GM12878 (cell line): Measurements from ENCODE around the gene SLC25A28.

Source experiments
- CHD2 ChIP-seq: IDR thresholded peaks from 2 replicates; pipeline ENCODE4 v1.6.1; 2011; ENCODE audit warnings: low read depth, low read length, improper control_type of control experiment, borderline replicate concordance
- EGR1 ChIP-seq, 2 experiments: IDR thresholded peaks; 1 replicate in 1 of 2; 2 replicates in 1 of 2; pipeline ENCODE4 v1.6.1; 2011 to 2012; ENCODE audit warnings: low read depth in 2 of 2, low read length in 2 of 2, borderline replicate concordance in 1 of 2, mild to moderate bottlenecking in 1 of 2, moderate library complexity in 1 of 2
- ETV6 ChIP-seq, 2 experiments: fragments of 450-650 bp in 1 of 2; IDR thresholded peaks in 1 of 2; conservative IDR thresholded peaks in 1 of 2; 2 replicates each; pipeline ENCODE4 v1.6.1; 2014; ENCODE audit warnings: antibody characterized with exemption in 1 of 2, borderline replicate concordance in 1 of 2, low read depth in 1 of 2, mild to moderate bottlenecking in 1 of 2, moderate library complexity in 1 of 2
- NBN ChIP-seq: fragments of 450-650 bp; IDR thresholded peaks from 2 replicates; pipeline ENCODE4 v1.6.1; 2016
- PRDM15 ChIP-seq: fragments of 450-650 bp; formaldehyde crosslinking; IDR thresholded peaks from 2 replicates; pipeline ENCODE4 v1.4.0; 2020; ENCODE audit warnings: mild to moderate bottlenecking, moderate library complexity
- TBL1XR1 ChIP-seq: IDR thresholded peaks from 2 replicates; pipeline ENCODE4 v1.6.1; 2012; ENCODE audit warnings: low read depth, low read length, improper control_type of control experiment
- ZBTB33 ChIP-seq: fragments of 450-650 bp; IDR thresholded peaks from 2 replicates; pipeline ENCODE4 v1.6.1; 2017; ENCODE audit warnings: mild to moderate bottlenecking
- ZNF274 ChIP-seq: IDR thresholded peaks from one replicate; pipeline ENCODE4 v1.8.0; 2011; ENCODE audit not compliant: insufficient read length, insufficient read depth

GRCh38 chr10:99579971-99580370 is 40.3 kb downstream of the SLC25A28 start:
- no peak for TF ChIP-seq TBL1XR1
- TF ChIP-seq EGR1 (IDR thresholded peaks at IDR 0.05; ENCODE audit: borderline replicate concordance in 1 of 2, low read depth in 2 of 2, low read length in 2 of 2), result no peak
- no peak for TF ChIP-seq PRDM15 (CRISPR knock-in tag)
- no peak for TF ChIP-seq NBN
- TF ChIP-seq ZNF274, result no peak
- no peak for TF ChIP-seq ETV6 (conservative IDR thresholded peaks at IDR 0.05 in 1 of 2, IDR thresholded peaks at IDR 0.05 in 1 of 2; ENCODE audit: borderline replicate concordance in 1 of 2, low read depth in 1 of 2)
- no peak for TF ChIP-seq ZBTB33
- TF ChIP-seq CHD2, result no peak
